ENCODE measurements around the gene PTCHD4.

PTCHD4 gene

DNA sequence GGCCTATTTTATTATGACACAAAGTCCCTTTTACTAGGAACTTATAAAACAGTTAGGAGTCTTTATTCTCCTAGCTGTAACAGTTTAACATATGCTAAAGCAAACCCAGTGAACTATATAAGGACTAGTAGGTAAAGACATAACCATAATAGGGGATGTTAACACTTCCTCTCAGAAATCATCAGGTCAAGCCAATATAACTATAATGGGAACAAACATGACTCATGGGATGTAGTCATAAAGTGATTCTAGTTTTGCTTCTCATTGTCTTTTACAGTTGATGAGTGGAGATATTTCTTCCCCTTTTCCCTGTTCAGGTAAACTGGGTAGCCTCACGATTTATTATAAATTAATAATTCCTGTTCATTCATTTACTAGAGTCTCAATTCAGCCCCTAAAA, 9.7 kb downstream of the PTCHD4 start:
- H3K36me3 Mint-ChIP-seq (ENCODE audit: low read depth): peaks cover 6% of the 10 kb centered on the region
- no peaks in the 10 kb centered on the region for H3K27me3 Mint-ChIP-seq (ENCODE audit: low read depth, poor library complexity)
- H3K4me1 Mint-ChIP-seq: no peaks in the 10 kb centered on the region
- TF ChIP-seq, protein P1, sequence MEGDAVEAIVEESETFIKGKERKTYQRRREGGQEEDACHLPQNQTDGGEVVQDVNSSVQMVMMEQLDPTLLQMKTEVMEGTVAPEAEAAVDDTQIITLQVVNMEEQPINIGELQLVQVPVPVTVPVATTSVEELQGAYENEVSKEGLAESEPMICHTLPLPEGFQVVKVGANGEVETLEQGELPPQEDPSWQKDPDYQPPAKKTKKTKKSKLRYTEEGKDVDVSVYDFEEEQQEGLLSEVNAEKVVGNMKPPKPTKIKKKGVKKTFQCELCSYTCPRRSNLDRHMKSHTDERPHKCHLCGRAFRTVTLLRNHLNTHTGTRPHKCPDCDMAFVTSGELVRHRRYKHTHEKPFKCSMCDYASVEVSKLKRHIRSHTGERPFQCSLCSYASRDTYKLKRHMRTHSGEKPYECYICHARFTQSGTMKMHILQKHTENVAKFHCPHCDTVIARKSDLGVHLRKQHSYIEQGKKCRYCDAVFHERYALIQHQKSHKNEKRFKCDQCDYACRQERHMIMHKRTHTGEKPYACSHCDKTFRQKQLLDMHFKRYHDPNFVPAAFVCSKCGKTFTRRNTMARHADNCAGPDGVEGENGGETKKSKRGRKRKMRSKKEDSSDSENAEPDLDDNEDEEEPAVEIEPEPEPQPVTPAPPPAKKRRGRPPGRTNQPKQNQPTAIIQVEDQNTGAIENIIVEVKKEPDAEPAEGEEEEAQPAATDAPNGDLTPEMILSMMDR (IDR thresholded peaks at IDR 0.05): no peak
- H3K27ac Mint-ChIP-seq: no peak overlapping the region
- H3K9me3 Mint-ChIP-seq: peaks cover 35% of the 10 kb centered on the region
- DNase-seq: no peak
- H3K4me3 Mint-ChIP-seq: no peak overlapping the region

DNA sequence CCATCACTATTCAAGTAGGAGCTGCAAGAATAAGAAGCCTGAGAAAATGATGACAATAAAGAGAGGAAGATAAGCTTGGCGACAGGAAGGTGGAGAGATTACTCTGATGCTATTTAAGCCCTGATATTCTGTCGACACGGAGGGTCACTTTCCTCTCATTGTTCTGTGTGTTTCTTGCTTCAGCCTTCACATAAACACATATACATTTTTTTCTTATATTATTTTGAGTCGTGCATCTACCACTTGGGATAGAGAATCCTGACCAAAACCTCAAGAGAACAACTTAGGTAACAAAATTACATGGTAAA, 10.5 kb downstream of the PTCHD4 start:
- DNase-seq: no peak
- peaks cover 6% of the 10 kb centered on the region for H3K36me3 Mint-ChIP-seq (ENCODE audit: low read depth)
- TF ChIP-seq, protein P1 (IDR thresholded peaks at IDR 0.05): no peak
- H3K27ac Mint-ChIP-seq: no peak overlapping the region
- H3K4me3 Mint-ChIP-seq: no peak overlapping the region
- H3K4me1 Mint-ChIP-seq: no peaks in the 10 kb centered on the region
- H3K9me3 Mint-ChIP-seq: peaks cover 27% of the 10 kb centered on the region
- no peaks in the 10 kb centered on the region for H3K27me3 Mint-ChIP-seq (ENCODE audit: low read depth, poor library complexity)

DNA sequence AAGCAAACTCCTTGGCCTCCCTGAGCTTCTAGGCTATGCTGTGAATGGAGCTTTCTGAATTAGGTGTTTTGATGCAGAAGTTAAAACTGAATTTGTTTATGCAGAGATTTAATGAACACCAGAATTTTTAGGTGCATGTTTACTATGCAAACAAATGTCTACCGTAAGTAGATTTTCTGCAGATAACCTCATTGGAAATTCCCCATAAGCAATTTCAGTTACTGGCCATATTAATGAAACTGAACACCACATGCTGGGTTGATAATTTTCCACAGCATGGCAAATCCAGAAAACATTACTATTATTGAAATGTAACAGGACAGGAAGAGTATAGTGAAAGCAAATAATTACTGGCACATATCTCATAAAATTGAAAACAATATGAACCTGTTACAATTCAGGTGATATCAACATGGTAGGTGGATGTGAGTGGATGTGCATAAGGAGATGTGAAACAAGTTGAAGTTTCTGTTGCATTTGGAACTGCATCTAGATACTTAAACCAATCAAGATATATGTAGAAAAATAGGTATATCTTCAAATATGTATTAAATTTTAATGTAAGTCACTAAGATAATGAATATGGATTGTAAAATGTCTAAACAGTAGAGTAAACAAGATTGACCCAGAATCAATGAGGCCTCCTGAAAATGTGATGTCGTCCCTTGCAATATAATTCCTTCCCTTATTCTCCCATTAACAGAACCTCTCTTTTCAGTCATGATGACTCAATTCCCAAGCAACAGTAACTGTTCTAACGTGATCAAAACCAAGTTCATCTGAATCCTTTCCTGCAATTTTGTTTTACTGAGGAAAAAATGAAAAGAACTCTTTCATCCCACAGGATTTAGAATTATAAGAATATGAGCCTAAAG, 11.0 kb downstream of the PTCHD4 start:
- Mint-ChIP-seq H3K27me3 (ENCODE audit: low read depth, poor library complexity) (no peaks in the 10 kb centered on the region), H3K9me3 (peaks cover 23% of the 10 kb centered on the region), H3K36me3 (ENCODE audit: low read depth) (peaks cover 6% of the 10 kb centered on the region), H3K27ac (no peak overlapping the region), H3K4me3 (no peak overlapping the region), H3K4me1 (no peaks in the 10 kb centered on the region)
- TF ChIP-seq, protein P1 (IDR thresholded peaks at IDR 0.05): no peak
- no peak for DNase-seq

DNA sequence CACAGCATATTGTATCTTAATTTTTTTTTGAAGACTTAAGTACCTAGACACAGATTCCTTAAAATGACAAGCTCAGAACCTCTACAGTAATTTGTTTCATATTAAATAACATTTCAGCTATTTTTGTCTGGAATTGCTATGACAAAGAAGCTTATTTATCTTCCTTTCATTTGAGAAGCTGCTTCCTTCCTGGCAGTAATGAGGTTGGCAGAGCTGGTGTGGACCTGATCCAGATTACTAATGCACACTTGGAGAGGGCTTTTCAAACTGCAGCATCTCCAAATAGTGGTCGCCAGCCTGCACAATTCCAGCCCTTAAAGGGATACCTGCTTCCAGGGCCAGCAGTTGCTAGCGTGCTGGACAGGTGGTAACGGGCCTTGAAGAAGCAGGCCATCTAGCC, 12.1 kb downstream of the PTCHD4 start:
- TF ChIP-seq, protein P1 (IDR thresholded peaks at IDR 0.05): no peak
- Mint-ChIP-seq H3K4me1 (no peaks in the 10 kb centered on the region), H3K36me3 (ENCODE audit: low read depth) (peaks cover 6% of the 10 kb centered on the region), H3K27ac (no peak overlapping the region), H3K4me3 (no peak overlapping the region), H3K27me3 (ENCODE audit: low read depth, poor library complexity) (no peaks in the 10 kb centered on the region), H3K9me3 (peaks cover 18% of the 10 kb centered on the region)
- DNase-seq: no peak

DNA sequence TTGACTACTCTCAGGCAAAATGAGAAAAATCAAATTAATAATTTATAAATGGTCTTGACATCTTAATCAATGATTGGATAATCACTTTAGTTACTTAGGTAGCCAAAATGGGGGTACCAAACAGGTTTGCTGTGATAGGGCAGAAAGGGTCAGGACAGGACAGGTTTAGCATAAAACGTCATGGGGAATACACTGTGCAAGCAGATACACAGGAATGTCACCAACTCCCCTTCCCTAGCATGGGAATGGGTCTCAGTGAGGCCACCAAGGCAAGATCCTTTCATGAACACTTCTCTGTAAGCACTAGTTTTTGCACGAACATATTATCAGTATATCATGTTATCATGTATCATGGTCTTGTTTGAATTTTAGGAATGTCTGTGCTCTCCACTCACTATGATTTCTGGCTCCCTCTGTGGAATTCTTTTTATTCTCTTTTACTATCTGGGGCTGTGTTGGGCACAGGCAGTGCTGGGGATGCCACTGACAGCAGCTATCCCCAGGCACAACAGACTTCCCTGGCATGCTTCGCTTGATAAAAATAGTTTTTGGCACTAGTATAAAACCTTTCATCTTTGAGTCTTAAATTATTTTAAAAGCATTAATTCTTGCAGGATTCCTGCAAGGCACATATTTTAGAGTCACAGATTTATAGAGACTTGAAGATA, 18.3 kb downstream of the PTCHD4 start:
- Mint-ChIP-seq H3K27me3 (ENCODE audit: low read depth, poor library complexity) (no peaks in the 10 kb centered on the region), H3K27ac (no peak overlapping the region), H3K4me3 (no peak overlapping the region), H3K4me1 (no peaks in the 10 kb centered on the region), H3K9me3 (no peaks in the 10 kb centered on the region), H3K36me3 (ENCODE audit: low read depth) (no peaks in the 10 kb centered on the region)
- no peak for DNase-seq
- TF ChIP-seq, protein P1 (IDR thresholded peaks at IDR 0.05): no peak
